GM21381 (cell line): ENCODE data around the gene CCPG1.

ENCODE experiments used
- ATAC-seq: cut with Tn5 transposase; IDR thresholded peaks from one replicate; pipeline ENCODE4 v1.9.1; 2021; ENCODE audit warnings: mild to moderate bottlenecking, moderate library complexity; ENCODE audit not compliant: unreplicated experiment

CCPG1 gene

DNA sequence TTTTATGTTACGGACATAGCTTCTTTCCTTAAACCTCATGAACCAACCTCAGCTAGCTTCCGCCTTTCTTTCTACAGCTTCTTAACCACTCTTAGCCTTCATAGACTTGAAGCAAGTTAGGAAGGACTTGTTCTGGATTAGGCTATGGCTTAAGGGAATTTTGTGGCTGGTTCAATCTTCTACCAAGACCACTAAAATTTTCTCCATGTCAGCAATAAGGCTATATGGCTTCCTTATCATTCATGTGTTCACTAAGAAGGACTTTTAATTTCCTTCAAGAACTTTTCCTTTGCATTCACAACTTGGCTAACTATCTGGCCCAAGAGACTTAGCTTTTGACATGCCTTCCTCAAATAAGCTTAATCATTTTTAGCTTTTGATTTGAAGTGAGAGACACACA lies 24.5 kb downstream of the CCPG1 start:
- no peak for ATAC-seq

GRCh38 chr15:55381595-55381994 lies 26.6 kb downstream of the CCPG1 start:
- no peak for ATAC-seq

- no peak for ATAC-seq
Observed at GRCh38 chr15:55379095-55379494, 29.1 kb downstream of the CCPG1 start.

DNA sequence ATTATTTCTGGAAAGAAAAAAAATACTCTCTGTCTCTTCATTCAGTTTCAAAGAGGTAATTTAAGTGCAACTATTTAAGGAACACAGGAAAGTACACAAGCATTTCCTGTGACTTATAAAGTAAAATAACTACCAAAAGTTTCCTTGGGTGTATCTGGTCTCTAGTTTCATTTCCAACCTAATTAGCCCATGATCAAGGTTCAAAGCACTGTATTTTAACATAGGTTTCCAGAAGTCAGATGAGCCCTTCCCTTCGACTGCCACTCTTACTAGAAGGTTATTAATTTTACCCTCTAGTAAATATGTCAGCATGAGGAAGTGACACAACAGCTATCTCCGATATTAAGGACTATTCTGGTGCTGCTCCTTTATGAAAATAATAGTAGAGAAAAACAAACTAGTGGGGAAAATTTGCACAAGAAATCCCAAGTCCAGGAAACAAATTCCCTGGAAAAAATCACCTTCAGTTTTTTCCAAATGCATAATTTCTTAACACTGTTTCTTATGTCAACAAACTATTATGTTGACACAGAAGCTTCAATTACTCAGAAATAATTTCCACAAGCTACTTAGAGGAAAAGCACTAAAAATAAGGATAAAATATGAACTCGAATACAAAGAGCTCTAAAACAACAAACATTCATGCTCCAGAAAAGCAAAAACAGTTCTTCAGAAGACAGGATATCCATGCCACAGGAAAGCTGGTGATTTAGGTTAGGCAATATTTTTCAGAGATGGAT lies 35.3 kb downstream of the CCPG1 start:
- no peak for ATAC-seq

- no peak for ATAC-seq
Observed at GRCh38 chr15:55366981-55367380, 41.2 kb downstream of the CCPG1 start.

- no peak for ATAC-seq
Observed at GRCh38 chr15:55362641-55363040, 45.5 kb downstream of the CCPG1 start.

- ATAC-seq: no peak
Observed at GRCh38 chr15:55361048-55361447, 47.1 kb downstream of the CCPG1 start.

DNA sequence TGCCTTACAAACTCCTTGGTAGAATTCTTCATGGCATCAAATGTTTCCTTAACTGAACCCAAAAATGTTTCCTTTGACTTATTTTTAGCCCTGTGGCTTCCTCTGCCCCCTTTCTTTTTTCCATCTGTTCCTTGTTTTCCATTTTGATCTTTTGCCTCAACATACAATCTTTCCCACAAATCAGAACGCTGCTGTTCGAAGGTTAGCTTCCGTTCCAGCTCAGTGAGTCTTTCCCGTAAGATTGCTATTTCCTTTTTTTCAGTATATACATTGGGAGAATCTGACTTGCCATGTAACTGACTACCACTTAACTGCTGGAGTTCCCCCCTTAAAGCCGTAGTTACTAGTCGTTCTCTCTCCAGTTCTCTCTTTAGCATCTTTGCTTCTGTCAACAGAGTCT lies 47.9 kb downstream of the CCPG1 start:
- ATAC-seq: no peak

- ATAC-seq: no peak
Observed at GRCh38 chr15:55358471-55358870, 49.7 kb downstream of the CCPG1 start.

DNA sequence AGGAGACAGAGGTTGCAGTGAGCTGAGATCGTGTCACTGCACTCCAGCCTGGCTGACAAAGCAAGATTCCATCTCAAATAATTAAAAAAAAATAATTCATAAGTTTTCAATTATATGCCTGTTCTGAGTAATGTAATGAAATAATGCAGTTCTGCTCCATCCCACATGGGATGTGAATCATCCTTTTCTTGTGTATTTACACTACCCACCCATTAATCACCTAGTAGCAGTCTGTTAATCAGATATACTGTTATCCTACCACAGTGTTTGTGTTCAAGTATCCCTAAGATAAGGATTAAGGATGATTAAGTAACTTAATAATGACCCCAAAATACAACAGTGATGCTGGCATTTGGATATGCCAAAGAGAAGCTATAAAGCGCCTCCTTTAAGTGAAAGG lies 50.4 kb downstream of the CCPG1 start:
- no peak for ATAC-seq

DNA sequence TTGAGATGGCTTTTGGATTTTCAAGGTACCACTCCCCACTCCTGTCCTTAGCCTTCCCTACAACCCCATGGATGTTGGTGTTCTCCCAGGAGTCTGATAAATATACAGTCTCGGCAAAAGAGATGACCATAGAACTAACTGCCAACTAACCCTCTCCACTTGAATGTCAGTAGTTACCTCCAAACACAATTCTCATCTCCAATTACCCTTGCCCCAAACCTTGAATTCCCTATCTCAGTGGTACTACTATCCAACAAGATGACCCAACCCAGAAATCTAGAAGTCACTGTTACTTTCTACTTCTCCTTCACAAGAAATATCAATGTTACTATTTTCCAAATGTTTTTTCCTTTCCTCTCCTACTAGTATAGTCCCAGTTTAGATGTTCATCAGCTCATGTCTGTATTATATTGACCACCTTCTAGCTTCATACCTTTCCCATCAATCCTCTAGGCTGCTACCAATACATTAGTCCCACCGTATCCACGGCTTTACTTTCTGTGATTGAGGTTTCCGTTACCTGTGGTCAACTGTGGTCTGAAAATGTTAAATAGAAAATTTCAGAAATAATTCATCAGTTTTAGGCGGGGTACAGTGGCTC lies 51.1 kb downstream of the CCPG1 start:
- no peak for ATAC-seq

- no peak for ATAC-seq
Observed at GRCh38 chr15:55353025-55353424, 55.1 kb downstream of the CCPG1 start.

DNA sequence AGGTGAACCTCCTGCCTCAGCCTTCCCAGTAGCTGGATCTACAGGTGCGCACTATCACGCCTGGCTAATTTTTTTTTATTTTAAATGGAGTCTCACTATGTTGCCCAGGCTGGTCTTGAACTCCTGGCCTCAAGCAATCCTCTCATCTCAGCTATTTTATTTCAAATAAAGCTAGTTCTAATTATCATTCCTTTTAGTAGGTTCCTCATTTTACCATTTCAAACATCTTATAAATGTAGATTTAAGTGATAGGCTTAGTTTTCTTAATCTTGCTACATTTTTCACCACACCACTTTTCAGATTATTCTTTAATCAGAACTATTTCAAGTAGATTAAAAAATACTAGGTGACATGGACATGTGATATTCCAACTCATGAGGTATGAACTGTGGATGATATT lies 58.9 kb downstream of the CCPG1 start:
- no peak for ATAC-seq

DNA sequence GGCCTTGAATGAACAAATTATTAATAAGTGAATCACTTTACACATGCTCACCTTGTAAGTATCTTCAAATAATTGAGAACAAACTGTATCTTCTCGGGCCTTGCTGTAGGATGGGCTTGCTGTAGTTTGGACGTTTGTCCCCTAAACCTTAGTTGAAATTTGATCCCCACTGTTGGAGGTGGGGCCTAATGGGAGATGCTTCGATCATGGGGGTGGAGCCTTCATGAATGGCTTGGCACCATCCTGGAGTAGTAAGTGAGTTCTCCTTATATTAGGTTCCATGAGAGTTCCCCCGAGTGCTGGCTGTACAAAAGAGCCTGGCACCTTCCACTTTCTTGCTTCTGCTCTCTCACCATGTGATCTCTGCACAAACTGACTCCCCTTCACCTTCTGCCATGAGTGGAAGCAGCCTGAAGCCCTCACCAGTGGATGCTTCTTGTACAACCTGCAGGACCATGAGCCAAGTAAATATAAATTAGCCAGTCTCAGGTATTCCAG lies 59.8 kb downstream of the CCPG1 start:
- ATAC-seq: no peak

GRCh38 chr15:55344206-55344605 lies 64.0 kb downstream of the CCPG1 start:
- ATAC-seq: no peak

GRCh38 chr15:55343168-55343567 lies 65.0 kb downstream of the CCPG1 start:
- ATAC-seq: no peak

DNA sequence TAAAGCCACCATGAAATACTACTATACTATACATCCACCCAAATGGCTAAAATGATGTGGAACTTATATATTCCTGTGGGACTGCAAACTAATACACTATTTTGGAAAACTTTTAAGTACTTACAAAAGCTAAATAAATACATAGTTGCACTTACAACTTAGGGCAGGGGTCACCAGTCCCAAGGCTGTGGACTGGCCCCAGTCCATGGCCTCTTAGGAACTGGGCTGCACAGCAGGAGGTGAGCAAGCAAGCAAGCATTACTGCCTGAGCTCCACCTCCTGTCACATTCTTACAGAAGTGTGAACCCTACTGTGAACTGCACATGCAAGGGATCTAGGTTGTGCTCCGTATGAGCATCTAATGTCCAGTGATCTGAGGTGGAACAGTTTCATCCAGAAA lies 71.0 kb downstream of the CCPG1 start:
- ATAC-seq: no peak

DNA sequence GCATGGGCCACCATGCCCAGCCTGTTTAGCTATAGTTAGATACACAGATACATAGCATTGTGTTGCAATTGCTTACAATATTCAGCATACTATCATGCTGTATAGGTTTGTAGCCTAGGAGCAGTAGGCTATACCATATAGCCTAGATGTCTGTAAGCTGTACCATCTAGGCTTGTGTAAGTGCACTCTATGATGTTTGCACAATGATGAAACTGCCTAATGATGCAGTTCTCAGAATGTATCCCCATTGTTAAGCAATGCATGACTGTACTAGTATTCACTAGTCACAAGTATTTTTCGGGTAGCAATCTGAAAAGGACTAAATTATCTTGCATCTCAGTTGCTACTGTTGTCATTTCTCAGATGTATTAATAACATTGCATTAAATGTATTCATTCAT lies 73.2 kb downstream of the CCPG1 start:
- no peak for ATAC-seq

- ATAC-seq: no peak
Observed at GRCh38 chr15:55334371-55334770, 73.8 kb downstream of the CCPG1 start.

- ATAC-seq: no peak
Observed at GRCh38 chr15:55327387-55327786, 80.8 kb downstream of the CCPG1 start.

GRCh38 chr15:55322467-55322866 lies 85.7 kb downstream of the CCPG1 start:
- ATAC-seq: no peak

DNA sequence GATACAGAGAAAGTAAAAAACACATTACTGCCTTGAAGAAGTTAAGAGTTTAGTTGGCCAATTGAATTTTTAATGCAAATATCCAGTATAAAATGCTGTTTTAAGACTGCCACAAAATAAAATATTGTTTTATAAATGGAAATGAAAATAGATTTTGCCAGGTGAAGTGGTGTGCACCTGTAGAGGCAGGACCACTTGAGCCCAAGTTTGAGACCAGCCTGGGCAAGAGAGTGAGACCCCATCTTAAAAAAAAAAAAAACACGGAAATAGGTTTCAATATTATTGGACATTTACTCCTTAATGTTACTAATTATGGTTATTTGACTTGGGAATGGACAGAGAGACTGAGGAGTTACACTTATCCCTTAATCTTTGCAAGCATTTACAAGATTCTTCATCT lies 87.2 kb downstream of the CCPG1 start:
- ATAC-seq: no peak

- ATAC-seq: no peak
Observed at GRCh38 chr15:55320238-55320550, 88.0 kb downstream of the CCPG1 start.
